ENCODE results near the gene TMPRSS3.

Gene TMPRSS3

GRCh38 chr21:42423685-42424084, 27.8 kb upstream of the TMPRSS3 start:
- TF ChIP-seq CTCF (IDR thresholded peaks at IDR 0.05; ENCODE audit: insufficient read depth, low read depth, low read length, missing control alignments) = no peak
- no peak overlapping the region for H3K4me3 ChIP-seq (ENCODE audit: low read length)

GRCh38 chr21:42423197-42423675, 27.4 kb upstream of the TMPRSS3 start:
- TF ChIP-seq CTCF (IDR thresholded peaks at IDR 0.05; ENCODE audit: insufficient read depth, low read depth, low read length, missing control alignments) = no peak
- H3K4me3 ChIP-seq (ENCODE audit: low read length) = no peak overlapping the region
- no peak for DNase-seq (ENCODE audit: low read depth)

More at GRCh38 chr21:42423685-42424084, 27.8 kb upstream of the TMPRSS3 start:
- DNase-seq (ENCODE audit: low read depth) = no peak

- H3K4me3 ChIP-seq (ENCODE audit: low read length) = no peak overlapping the region
- no peak for TF ChIP-seq CTCF (IDR thresholded peaks at IDR 0.05; ENCODE audit: insufficient read depth, low read depth, low read length, missing control alignments)
- DNase-seq (ENCODE audit: low read depth) = no peak
Observed at GRCh38 chr21:42421018-42421793, 25.4 kb upstream of the TMPRSS3 start.

GRCh38 chr21:42419845-42420244, 24.0 kb upstream of the TMPRSS3 start:
- DNase-seq (ENCODE audit: low read depth) = no peak
- TF ChIP-seq CTCF (IDR thresholded peaks at IDR 0.05; ENCODE audit: insufficient read depth, low read depth, low read length, missing control alignments) = no peak
- H3K4me3 ChIP-seq (ENCODE audit: low read length) = no peak overlapping the region

- H3K4me3 ChIP-seq (ENCODE audit: low read length) = no peak overlapping the region
- TF ChIP-seq CTCF (IDR thresholded peaks at IDR 0.05; ENCODE audit: insufficient read depth, low read depth, low read length, missing control alignments) = no peak
- DNase-seq (ENCODE audit: low read depth) = no peak
Observed at GRCh38 chr21:42418886-42419285, 23.0 kb upstream of the TMPRSS3 start.

GRCh38 chr21:42417533-42417932, 21.7 kb upstream of the TMPRSS3 start:
- no peak for TF ChIP-seq CTCF (IDR thresholded peaks at IDR 0.05; ENCODE audit: insufficient read depth, low read depth, low read length, missing control alignments)
- no peak for DNase-seq (ENCODE audit: low read depth)
- H3K4me3 ChIP-seq (ENCODE audit: low read length) = no peak overlapping the region
